ENCODE measurements around the gene TMTC1.

The TMTC1 gene

GRCh38 chr12:29510591-29511185 is 273.1 kb downstream of the TMTC1 start:
- no peak overlapping the region for H3K27ac ChIP-seq (ENCODE audit: low read depth, low read length, severe bottlenecking)
- WGBS, 2 experiments (ENCODE audit: insufficient coverage in 2 of 2): 83 to 84% methylated on average over 4 to 5 of the region's 6 CpGs
- peaks cover 5% of the 10 kb centered on the region for H3K36me3 ChIP-seq (ENCODE audit: control insufficient read depth, insufficient read depth, low read length)
- no peak overlapping the region for H3K4me3 ChIP-seq (ENCODE audit: extremely low read depth, insufficient read depth, low read length, poor library complexity, severe bottlenecking)
- no peaks in the 10 kb centered on the region for H3K9me3 ChIP-seq (ENCODE audit: control insufficient read depth, low read length)
- no peaks in the 10 kb centered on the region for H3K4me1 ChIP-seq (ENCODE audit: control insufficient read depth, insufficient read depth, low read length, poor library complexity, severe bottlenecking)

DNA sequence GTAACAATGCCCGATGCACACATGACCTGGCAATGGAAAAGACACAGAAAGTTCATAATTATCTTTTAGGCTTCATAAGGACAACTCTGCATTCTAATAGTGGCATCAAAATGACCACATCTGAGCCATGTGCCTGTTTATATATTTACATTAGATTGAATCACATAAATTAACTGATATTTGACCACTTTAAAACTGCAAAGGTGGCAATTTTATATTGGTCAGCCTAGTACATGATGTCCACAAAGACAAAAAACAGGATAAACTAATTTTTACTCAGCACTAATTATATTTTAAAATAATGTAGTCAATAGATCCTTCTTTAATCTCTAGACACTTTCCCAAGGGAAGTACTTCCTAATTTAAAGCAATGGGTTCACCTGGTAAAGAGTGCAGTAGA is 274.2 kb downstream of the TMTC1 start:
- no peak overlapping the region for H3K4me3 ChIP-seq (ENCODE audit: extremely low read depth, insufficient read depth, low read length, poor library complexity, severe bottlenecking)
- no peaks in the 10 kb centered on the region for H3K4me1 ChIP-seq (ENCODE audit: control insufficient read depth, insufficient read depth, low read length, poor library complexity, severe bottlenecking)
- peaks cover 5% of the 10 kb centered on the region for H3K36me3 ChIP-seq (ENCODE audit: control insufficient read depth, insufficient read depth, low read length)
- H3K27ac ChIP-seq (ENCODE audit: low read depth, low read length, severe bottlenecking): no peak overlapping the region
- 100% methylated on average over 1 of the region's 1 CpG; no CpG with 5 or more reads in 1 of the 2 experiments for WGBS, 2 experiments (ENCODE audit: insufficient coverage in 2 of 2)
- H3K9me3 ChIP-seq (ENCODE audit: control insufficient read depth, low read length): no peaks in the 10 kb centered on the region

- Histone ChIP-seq H3K27ac (ENCODE audit: low read depth, low read length, severe bottlenecking) (no peak overlapping the region), H3K36me3 (ENCODE audit: control insufficient read depth, insufficient read depth, low read length) (peaks cover 5% of the 10 kb centered on the region), H3K4me3 (ENCODE audit: extremely low read depth, insufficient read depth, low read length, poor library complexity, severe bottlenecking) (no peak overlapping the region), H3K4me1 (ENCODE audit: control insufficient read depth, insufficient read depth, low read length, poor library complexity, severe bottlenecking) (no peaks in the 10 kb centered on the region), H3K9me3 (ENCODE audit: control insufficient read depth, low read length) (no peaks in the 10 kb centered on the region)
- 93 to 100% methylated on average over 2 of the region's 2 CpGs for WGBS, 2 experiments (ENCODE audit: insufficient coverage in 2 of 2)
These were observed 274.8 kb downstream of the TMTC1 start for GRCh38 chr12:29508949-29509348.

GRCh38 chr12:29505122-29505521 is 278.6 kb downstream of the TMTC1 start:
- H3K9me3 ChIP-seq (ENCODE audit: control insufficient read depth, low read length): no peaks in the 10 kb centered on the region
- no peak overlapping the region for H3K27ac ChIP-seq (ENCODE audit: low read depth, low read length, severe bottlenecking)
- no peak overlapping the region for H3K4me3 ChIP-seq (ENCODE audit: extremely low read depth, insufficient read depth, low read length, poor library complexity, severe bottlenecking)
- peaks cover 5% of the 10 kb centered on the region for H3K36me3 ChIP-seq (ENCODE audit: control insufficient read depth, insufficient read depth, low read length)
- H3K4me1 ChIP-seq (ENCODE audit: control insufficient read depth, insufficient read depth, low read length, poor library complexity, severe bottlenecking): no peaks in the 10 kb centered on the region
- 76 to 100% methylated on average over 2 of the region's 3 CpGs for WGBS, 2 experiments (ENCODE audit: insufficient coverage in 2 of 2)

DNA sequence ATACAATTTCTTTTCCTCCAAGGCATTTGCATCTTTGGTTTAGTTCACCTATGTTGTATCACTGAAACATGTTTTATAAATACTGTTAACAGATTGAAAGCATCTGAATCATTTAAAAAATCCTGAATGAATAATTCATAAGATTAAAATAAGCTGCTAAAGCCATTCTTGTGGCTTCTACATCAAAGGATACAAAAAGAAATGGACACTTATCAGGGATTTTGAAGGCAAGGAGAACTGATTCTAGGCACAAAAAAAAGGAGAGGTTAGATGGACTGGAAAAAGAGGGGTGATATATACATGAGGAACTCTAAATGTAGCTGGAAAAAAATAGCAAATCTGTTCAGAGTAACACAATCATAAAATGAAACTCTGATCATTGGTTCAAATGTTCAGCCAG is 280.5 kb downstream of the TMTC1 start:
- H3K9me3 ChIP-seq (ENCODE audit: control insufficient read depth, low read length): no peaks in the 10 kb centered on the region
- no peak overlapping the region for H3K4me3 ChIP-seq (ENCODE audit: extremely low read depth, insufficient read depth, low read length, poor library complexity, severe bottlenecking)
- H3K36me3 ChIP-seq (ENCODE audit: control insufficient read depth, insufficient read depth, low read length): peaks cover 5% of the 10 kb centered on the region
- H3K4me1 ChIP-seq (ENCODE audit: control insufficient read depth, insufficient read depth, low read length, poor library complexity, severe bottlenecking): no peaks in the 10 kb centered on the region
- no peak overlapping the region for H3K27ac ChIP-seq (ENCODE audit: low read depth, low read length, severe bottlenecking)

DNA sequence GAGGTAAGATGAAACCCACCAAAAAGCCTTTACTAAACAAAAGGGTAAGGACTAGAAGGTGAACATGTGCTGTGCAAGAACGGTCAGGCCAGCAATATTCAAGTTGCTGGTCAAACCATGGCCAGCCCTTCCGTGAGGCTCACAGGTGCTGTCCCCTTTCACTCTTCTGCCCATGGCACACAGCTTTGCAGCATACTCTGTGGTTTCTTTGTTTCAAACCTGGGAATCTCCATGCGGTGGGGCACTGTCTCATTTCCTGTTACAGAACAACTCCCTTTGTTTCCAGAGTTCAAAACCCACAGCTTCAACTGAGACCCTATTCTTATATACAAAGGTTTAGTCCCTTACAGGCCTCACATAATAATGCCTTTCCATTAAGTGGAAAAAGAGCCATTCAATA is 284.5 kb downstream of the TMTC1 start:
- H3K9me3 ChIP-seq (ENCODE audit: control insufficient read depth, low read length): no peaks in the 10 kb centered on the region
- no peaks in the 10 kb centered on the region for H3K4me1 ChIP-seq (ENCODE audit: control insufficient read depth, insufficient read depth, low read length, poor library complexity, severe bottlenecking)
- no peak overlapping the region for H3K27ac ChIP-seq (ENCODE audit: low read depth, low read length, severe bottlenecking)
- H3K4me3 ChIP-seq (ENCODE audit: extremely low read depth, insufficient read depth, low read length, poor library complexity, severe bottlenecking): no peak overlapping the region
- 96 to 100% methylated on average over 3 of the region's 3 CpGs for WGBS, 2 experiments (ENCODE audit: insufficient coverage in 2 of 2)
- H3K36me3 ChIP-seq (ENCODE audit: control insufficient read depth, insufficient read depth, low read length): no peaks in the 10 kb centered on the region

- no peaks in the 10 kb centered on the region for H3K9me3 ChIP-seq (ENCODE audit: control insufficient read depth, low read length)
- WGBS, 2 experiments (ENCODE audit: insufficient coverage in 2 of 2): 94 to 96% methylated on average over 18 of the region's 18 CpGs
- H3K4me3 ChIP-seq (ENCODE audit: extremely low read depth, insufficient read depth, low read length, poor library complexity, severe bottlenecking): no peak within 1 kb of the TSS
- no peak within 1 kb of the TSS for H3K27ac ChIP-seq (ENCODE audit: low read depth, low read length, severe bottlenecking)
- no peaks in the 10 kb centered on the region for H3K36me3 ChIP-seq (ENCODE audit: control insufficient read depth, insufficient read depth, low read length)
- no peaks in the 10 kb centered on the region for H3K4me1 ChIP-seq (ENCODE audit: control insufficient read depth, insufficient read depth, low read length, poor library complexity, severe bottlenecking)
These were observed 286.2 kb downstream of the TMTC1 start, which contains the start of gene OVCH1 for GRCh38 chr12:29497588-29497987. OVCH1 (minus strand) TSS chr12:29497686; CDS start chr12:29497686, 0 bp downstream.

GRCh38 chr12:29492891-29493290 is 290.9 kb downstream of the TMTC1 start:
- WGBS, 2 experiments (ENCODE audit: insufficient coverage in 2 of 2): no CpG with 5 or more reads among the region's 6 CpGs
- no peaks in the 10 kb centered on the region for H3K4me1 ChIP-seq (ENCODE audit: control insufficient read depth, insufficient read depth, low read length, poor library complexity, severe bottlenecking)
- H3K27ac ChIP-seq (ENCODE audit: low read depth, low read length, severe bottlenecking): no peak overlapping the region

DNA sequence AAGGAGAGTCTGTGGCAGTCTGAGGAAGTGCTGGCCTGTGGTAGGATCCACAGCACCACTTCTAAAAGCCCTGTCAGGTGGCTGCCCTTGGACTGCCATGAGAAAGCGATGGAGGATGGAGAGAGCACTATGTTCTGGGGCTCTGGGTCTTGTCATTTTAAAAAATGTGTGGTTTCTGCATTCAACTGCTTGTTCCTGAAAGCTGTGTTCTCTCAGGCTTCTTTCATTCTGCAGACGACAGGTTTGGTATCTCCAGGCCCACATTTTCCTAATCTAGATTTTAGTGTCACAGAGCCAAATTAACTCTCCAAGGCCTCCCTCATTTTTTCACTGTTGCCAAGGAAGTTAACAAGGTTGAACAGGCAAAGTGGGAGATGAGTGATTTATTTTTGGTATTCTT is 296.8 kb downstream of the TMTC1 start:
- 100% methylated on average over 1 of the region's 2 CpGs; no CpG with 5 or more reads in 1 of the 2 experiments for WGBS, 2 experiments (ENCODE audit: insufficient coverage in 2 of 2)
- no peaks in the 10 kb centered on the region for H3K36me3 ChIP-seq (ENCODE audit: control insufficient read depth, insufficient read depth, low read length)
- H3K4me3 ChIP-seq (ENCODE audit: extremely low read depth, insufficient read depth, low read length, poor library complexity, severe bottlenecking): no peak overlapping the region
- no peaks in the 10 kb centered on the region for H3K9me3 ChIP-seq (ENCODE audit: control insufficient read depth, low read length)
- H3K4me1 ChIP-seq (ENCODE audit: control insufficient read depth, insufficient read depth, low read length, poor library complexity, severe bottlenecking): no peaks in the 10 kb centered on the region
- H3K27ac ChIP-seq (ENCODE audit: low read depth, low read length, severe bottlenecking): no peak overlapping the region

More at GRCh38 chr12:29492891-29493290, 290.9 kb downstream of the TMTC1 start:
- Histone ChIP-seq H3K4me3 (ENCODE audit: extremely low read depth, insufficient read depth, low read length, poor library complexity, severe bottlenecking) (no peak overlapping the region), H3K9me3 (ENCODE audit: control insufficient read depth, low read length) (no peaks in the 10 kb centered on the region), H3K36me3 (ENCODE audit: control insufficient read depth, insufficient read depth, low read length) (no peaks in the 10 kb centered on the region)

GRCh38 chr12:29463198-29463597 is 320.5 kb downstream of the TMTC1 start:
- no peaks in the 10 kb centered on the region for H3K9me3 ChIP-seq (ENCODE audit: control insufficient read depth, low read length)
- WGBS, 2 experiments (ENCODE audit: insufficient coverage in 2 of 2): 83 to 93% methylated on average over 4 of the region's 4 CpGs
- no peaks in the 10 kb centered on the region for H3K36me3 ChIP-seq (ENCODE audit: control insufficient read depth, insufficient read depth, low read length)
- H3K4me3 ChIP-seq (ENCODE audit: extremely low read depth, insufficient read depth, low read length, poor library complexity, severe bottlenecking): no peak overlapping the region
- H3K4me1 ChIP-seq (ENCODE audit: control insufficient read depth, insufficient read depth, low read length, poor library complexity, severe bottlenecking): no peaks in the 10 kb centered on the region
- no peak overlapping the region for H3K27ac ChIP-seq (ENCODE audit: low read depth, low read length, severe bottlenecking)

DNA sequence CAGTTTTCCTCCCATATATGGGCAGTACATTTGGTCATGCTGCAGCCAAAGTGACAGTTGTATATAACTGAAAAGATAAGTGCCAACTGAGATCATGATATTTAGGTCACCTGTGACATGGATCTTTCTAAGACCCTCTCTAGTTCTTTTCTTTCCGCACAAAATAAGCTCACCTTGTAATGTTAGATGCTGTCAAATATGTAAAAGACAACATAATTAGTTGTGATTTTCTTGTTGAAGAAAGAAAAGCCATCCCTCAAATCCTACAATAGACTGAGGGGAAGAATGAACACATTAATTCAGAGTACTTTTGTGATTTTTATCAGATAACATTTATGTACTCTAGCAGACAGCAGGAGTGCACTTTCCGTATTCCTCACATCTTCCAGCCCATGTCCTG is 323.7 kb downstream of the TMTC1 start:
- Histone ChIP-seq H3K9me3 (ENCODE audit: control insufficient read depth, low read length) (no peaks in the 10 kb centered on the region), H3K4me1 (ENCODE audit: control insufficient read depth, insufficient read depth, low read length, poor library complexity, severe bottlenecking) (no peaks in the 10 kb centered on the region), H3K27ac (ENCODE audit: low read depth, low read length, severe bottlenecking) (no peak overlapping the region), H3K4me3 (ENCODE audit: extremely low read depth, insufficient read depth, low read length, poor library complexity, severe bottlenecking) (no peak overlapping the region), H3K36me3 (ENCODE audit: control insufficient read depth, insufficient read depth, low read length) (no peaks in the 10 kb centered on the region)
- WGBS, 2 experiments (ENCODE audit: insufficient coverage in 2 of 2): 100% methylated on average over 1 of the region's 2 CpGs

All from mesodermal cell (in vitro differentiated cells).